Measurements from ENCODE around the gene QSOX2.
A peak's percentile ranks its signal among the peaks of the same experiment; 100 is the strongest.

Gene QSOX2

GRCh38 chr9:136186386-136186785 lies 59.2 kb downstream of the QSOX2 start:
- no peak for DNase-seq

DNA sequence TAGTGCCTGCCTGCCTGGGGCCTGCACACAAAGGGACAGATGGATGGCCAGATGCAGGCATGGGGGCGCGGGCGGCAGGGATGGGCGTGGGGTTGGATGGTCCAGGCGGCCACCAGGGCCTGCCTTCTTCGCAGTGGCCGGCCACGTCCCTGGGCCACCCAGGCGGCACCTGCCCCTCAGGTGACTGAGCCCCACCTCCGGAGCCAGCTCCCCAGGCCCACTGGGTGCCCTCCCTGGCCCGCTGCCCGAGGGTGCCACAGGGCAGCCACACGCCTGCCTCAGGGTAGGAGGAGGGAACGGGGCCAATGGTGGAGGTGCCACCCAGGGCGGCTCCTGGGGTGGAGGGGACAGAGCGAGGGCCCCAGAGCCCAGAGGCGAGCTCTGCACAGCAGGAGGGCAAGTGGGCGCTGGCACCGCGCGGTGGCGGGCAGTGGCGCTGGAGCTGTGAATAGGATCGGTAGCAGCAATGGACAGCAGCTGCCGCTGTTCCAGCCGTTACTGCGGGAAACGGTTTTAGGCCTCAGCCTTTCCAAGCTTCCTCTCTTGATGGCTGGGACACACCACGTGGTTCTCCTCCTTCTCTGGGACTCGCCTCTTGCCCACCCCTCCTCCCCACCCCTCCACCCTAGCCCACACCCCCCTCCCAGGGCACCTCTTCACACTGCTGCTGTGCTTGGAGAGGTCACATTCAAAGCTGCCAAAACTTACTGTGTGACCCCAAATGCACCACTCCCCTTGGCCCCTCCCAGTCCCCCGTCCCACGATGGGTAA lies 59.8 kb downstream of the QSOX2 start:
- DNase-seq, result no peak

- no peak for DNase-seq
These were observed 60.5 kb downstream of the QSOX2 start for GRCh38 chr9:136185066-136185465.

GRCh38 chr9:136182850-136183422 lies 62.7 kb downstream of the QSOX2 start:
- DNase-seq, result no peak

DNA sequence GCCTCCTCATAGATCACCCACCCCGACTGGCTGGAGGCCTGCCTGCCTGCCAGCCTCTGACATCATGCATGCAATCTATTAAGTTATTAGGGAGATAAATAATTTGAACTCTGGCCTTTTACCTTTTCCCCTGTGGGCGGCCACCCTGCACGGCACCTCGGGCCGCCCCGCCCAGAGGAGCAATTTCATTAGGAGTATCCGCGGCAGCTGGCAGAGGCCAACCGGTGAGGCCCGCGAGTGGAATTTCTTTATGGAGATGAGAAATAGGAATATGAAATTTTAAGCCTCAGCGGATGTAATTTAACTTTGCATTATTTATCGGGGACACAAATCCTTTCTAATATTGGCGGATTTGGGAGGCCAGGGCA lies 63.2 kb downstream of the QSOX2 start:
- DNase-seq, result no peak

GRCh38 chr9:136181784-136182419 lies 63.7 kb downstream of the QSOX2 start:
- DNase-seq, result no peak

DNA sequence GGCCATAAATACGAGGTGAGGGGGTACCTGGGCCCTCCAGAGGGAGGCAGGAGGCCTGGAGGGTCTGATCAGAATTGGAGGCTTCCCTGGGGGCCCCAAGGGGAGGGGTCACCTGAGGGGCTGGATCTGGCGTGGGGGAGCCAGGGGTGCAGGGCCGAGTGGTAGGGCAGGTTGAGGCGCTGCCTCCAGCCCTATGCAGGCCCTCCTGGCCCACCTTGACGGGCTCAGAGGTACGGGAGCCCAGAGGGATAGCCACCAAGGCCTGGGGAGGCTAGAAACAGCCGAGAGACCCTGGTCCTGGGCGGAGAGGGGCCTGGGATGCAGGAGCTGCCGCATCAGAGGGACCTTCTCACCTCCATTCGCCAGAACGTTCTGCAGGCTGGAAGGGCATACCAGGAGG lies 65.0 kb downstream of the QSOX2 start:
- no peak for DNase-seq

DNA sequence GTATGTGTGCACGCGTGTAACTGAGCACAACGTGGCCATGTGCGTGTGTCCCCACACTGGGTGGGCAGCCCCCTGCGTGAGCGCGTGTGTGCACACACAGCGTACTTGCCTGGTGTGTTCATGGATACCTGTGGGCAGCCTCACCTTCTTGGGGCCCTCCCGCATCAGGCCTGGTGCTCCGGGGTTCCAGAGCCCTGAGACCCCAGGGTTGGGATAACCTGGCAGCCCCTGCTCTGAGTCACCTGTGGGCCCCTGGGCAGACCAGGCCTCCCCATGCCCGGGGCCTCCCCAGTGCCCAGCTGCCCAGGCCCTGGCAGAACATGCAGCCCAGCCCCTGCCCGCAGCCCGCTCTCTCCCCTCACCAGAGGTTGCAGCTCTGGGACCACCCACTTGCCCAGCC lies 65.9 kb downstream of the QSOX2 start:
- no peak for DNase-seq

- DNase-seq, result no peak
These were observed 66.5 kb downstream of the QSOX2 start for GRCh38 chr9:136179101-136179616.

DNA sequence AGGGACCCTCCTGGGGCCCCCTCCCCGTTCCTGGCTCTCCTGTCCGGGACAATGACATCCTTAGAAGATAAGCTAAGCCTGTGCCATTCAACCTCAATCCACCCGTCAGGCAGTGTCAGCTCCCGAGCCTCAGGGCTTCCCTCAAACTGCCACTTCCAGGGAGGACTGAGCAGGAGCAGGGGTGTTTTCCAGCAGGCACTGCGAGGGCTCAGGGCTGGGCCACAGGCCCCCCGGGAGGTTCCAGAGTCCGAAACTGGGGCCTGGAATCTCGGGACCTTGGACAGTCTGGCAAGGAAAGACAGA lies 66.9 kb downstream of the QSOX2 start:
- DNase-seq, result no peak

GRCh38 chr9:136178061-136178772 lies 67.4 kb downstream of the QSOX2 start:
- no peak for DNase-seq

DNA sequence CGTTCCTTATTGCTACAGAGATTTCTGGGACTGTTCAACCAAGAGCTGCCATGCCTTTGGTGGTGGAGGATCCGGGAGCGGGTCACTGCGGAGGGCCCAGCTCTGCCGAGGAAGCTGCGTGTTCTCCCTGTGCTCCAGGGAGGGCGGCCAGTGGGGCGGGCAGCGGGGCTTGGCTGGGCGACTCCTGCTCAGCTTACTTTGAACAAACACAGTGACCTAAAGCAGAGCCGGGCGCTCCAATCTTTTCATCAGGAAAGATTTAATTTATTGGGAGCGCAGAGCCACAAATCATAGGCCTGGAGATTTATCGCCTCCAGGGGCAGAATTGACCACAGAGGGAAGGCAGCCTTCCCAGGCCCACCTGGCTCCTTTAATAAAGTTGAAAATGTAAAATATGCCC lies 68.4 kb downstream of the QSOX2 start:
- no peak for DNase-seq

GRCh38 chr9:136175616-136176197 lies 69.9 kb downstream of the QSOX2 start:
- no peak for DNase-seq

DNA sequence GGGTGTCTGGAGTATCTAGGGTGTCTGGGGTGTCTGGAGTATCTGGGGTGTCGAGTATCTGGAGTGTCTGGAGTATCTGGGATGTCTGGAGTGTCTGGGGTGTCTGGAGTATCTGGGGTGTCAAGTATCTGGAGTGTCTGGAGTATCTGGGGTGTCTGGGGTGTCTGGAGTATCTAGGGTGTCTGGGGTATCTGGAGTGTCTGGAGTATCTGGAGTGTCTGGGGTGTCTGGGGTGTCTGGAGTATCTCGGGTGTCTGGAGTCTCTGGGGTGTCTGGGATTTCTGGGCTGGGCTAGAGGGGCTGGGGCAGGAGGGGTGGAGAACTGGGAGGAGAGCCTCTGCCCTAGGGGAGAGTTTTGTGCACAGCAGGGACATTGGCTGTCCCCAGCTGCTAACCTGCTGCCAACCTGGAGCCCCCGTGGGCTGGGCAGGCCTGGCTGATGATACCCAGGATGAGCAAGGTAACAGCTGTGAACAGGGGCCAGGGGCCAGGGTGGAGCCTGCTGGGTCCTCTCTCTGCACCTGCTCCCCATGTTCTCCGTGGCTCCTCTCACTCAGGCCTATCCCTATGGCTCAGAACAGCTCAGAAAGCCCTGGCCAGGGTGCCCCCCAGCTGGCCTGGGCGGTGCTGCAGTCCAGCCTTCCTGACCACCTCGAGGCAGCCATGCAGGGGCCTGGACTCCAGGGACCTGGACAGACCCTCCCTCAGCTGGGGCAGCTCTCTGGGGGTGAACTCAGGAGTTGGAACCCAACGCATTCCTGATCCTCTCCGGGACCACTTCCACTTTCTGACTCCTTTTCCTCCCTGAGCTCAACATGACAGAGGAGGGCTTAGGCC lies 70.6 kb downstream of the QSOX2 start:
- no peak for DNase-seq

- no peak for DNase-seq
These were observed 71.8 kb downstream of the QSOX2 start for GRCh38 chr9:136173648-136174290.

GRCh38 chr9:136172412-136173079 lies 73.1 kb downstream of the QSOX2 start:
- no peak for DNase-seq

DNA sequence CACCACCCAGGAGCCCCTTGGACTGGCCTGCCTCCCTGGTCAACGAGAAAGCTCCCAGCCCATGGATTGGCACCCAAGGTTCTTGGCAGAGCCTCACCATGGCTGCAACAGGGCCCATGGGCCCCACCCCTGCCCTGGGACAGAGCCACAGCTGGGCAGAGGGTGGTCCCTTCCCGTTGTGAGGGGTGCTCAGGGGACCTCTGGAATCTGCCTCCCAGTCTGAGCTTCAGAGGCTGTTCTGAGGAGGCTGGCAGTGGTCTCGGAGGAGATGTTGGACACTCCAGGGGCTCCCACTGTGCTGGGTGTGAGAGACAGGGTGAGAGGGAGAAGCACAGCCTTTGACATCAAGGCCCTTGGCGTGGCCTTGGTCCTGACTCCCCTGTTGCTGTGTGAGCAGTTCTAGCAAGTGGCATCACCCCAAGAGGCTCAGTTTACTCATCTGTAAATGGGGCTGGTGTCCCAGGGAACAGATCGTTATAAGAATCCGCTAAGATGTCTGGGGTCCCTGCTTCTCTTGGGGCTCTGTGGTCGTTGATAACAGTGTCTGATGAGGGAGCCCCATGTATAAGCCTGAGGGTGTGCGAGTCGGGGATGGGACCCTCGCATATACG lies 73.7 kb downstream of the QSOX2 start:
- DNase-seq, result no peak

GRCh38 chr9:136171009-136171800 lies 74.4 kb downstream of the QSOX2 start:
- DNase-seq, result no peak

- DNase-seq, result peak; percentile 54
These were observed 75.4 kb downstream of the QSOX2 start for GRCh38 chr9:136170006-136170901.

Data from stimulated activated CD4-positive, alpha-beta T cell treated with anti-CD3 and anti-CD28 coated beads, Interleukin-4, amount 100 ng/mL, for 24 hours (primary cell).